Measurements from ENCODE around the gene OSBPL1A.

Gene OSBPL1A

DNA sequence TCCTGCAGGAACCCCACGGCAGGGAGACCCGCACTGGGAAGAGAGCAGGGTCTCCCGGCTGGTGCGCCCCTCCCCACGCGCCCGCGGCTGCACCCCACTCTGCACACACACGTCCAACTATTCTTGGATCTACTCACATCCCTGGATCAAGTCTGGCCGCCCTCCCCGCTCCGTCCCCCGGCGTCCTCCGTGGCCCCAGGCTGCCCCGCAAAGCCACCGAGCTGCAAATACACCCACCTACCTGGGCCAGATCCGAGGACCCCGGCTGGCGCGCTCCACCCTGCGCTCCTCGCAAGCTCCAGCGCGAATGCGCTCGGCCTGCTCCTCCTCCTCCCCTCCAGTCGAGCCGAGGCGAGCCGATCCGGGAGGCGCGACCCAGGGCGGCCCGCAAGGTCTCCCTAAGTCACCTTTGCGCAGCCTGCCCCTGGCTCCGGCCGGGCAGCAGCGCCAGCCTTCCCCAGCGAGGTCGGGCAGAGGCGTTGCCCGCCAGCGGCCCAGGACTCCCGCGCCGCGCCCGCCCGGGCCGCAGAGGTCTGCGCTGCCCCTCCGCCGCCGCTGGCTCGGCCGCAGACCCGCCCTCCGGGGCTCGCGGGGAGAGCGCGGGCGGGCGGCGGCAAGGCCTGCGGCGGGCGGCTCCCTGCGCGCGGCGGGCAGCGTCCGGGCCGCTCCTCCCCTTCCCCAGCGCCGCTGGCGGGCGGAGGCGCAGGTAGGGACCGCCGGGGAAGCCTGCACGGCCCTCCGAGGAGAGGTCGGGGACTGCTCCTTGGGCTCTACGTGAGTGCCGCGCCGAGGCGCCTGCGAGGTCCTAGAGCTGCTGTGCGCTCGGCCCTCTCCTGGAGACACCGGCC, 126.0 kb downstream of the OSBPL1A start:
- TF ChIP-seq CTCF (conservative IDR thresholded peaks at IDR 0.05; ENCODE audit: low read length), result no peak; the same call in 1 of the 2 replicates
- DNase-seq (ENCODE audit: low read depth), result peak; percentile 71
- peak overlapping the region; percentile 71 for H3K4me3 ChIP-seq (ENCODE audit: low read length)

DNA sequence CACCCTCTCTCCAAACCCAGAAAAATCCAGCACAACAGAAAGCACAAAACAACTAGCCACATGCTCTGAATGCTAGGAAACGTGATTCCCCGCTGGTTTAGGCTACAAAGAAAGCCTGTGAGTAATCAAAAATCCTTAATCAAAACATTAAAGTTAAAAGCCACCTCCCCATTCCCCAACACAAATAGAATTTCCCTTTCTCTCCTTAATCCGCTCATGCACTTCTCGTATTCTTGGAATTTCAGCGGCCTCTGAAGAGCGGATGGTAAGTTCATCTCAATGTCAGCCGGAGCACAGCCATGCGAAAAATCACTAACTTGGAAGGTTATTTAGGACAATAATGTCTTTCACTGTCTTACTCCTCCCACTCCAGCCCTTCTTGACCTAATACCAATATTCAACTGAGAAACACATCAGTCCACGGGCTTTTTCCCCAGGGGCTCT, 126.7 kb downstream of the OSBPL1A start:
- DNase-seq (ENCODE audit: low read depth), result peak; percentile 43
- H3K4me3 ChIP-seq (ENCODE audit: low read length), result peak overlapping the region; percentile 71

GRCh38 chr18:24270358-24270936, 127.2 kb downstream of the OSBPL1A start:
- TF ChIP-seq CTCF (conservative IDR thresholded peaks at IDR 0.05; ENCODE audit: low read length), result no peak
- no peak for DNase-seq (ENCODE audit: low read depth)
- H3K4me3 ChIP-seq (ENCODE audit: low read length), result peak overlapping the region; percentile 71

More for the DNA sequence above, 126.7 kb downstream of the OSBPL1A start:
- TF ChIP-seq CTCF (conservative IDR thresholded peaks at IDR 0.05; ENCODE audit: low read length), result no peak

DNA sequence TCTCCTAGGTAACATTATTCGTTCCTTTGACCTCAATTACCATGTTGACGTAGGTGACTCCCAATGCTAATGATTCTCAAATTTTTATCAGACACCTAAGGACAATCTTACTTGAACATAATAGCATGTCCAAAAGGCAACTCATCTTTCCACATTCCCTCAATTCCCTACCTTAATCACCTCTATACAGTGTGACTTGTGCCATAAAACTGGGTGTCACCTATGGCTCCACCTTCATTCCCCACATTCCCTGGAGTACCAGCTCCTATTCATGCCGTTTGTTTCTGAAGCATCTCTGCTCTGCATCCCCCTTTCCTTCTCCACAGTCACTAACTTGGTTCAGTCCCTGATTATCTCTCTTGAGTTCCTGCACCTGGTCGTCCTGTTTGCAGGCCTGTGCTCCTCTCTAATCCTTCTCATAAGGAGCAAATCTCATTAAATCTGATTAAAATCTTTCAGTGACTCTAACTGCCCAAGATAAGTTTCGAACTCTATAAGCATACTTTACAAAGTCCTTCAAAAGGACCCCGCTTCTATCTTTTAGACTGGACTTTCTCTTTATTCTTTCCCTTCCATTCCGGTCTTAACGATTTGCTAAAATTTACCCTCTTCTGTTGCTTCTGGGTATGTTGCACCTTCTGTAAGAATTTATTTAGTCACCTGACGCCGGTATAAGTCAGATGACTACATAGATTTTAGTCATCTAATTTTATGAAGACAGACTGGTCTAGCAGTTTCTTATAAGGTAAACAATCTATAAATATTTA, 128.7 kb downstream of the OSBPL1A start:
- DNase-seq (ENCODE audit: low read depth), result no peak
- H3K4me3 ChIP-seq (ENCODE audit: low read length), result no peak overlapping the region
- TF ChIP-seq CTCF (conservative IDR thresholded peaks at IDR 0.05; ENCODE audit: low read length), result no peak

- H3K4me3 ChIP-seq (ENCODE audit: low read length), result no peak overlapping the region
- TF ChIP-seq CTCF (conservative IDR thresholded peaks at IDR 0.05; ENCODE audit: low read length), result no peak
- DNase-seq (ENCODE audit: low read depth), result no peak
Measured at GRCh38 chr18:24267878-24268277, 129.7 kb downstream of the OSBPL1A start.

- H3K4me3 ChIP-seq (ENCODE audit: low read length), result no peak overlapping the region
- no peak for TF ChIP-seq CTCF (conservative IDR thresholded peaks at IDR 0.05; ENCODE audit: low read length)
- DNase-seq (ENCODE audit: low read depth), result no peak
Measured at GRCh38 chr18:24266131-24266530, 131.5 kb downstream of the OSBPL1A start.

Data from AG10803 (cell line).